Mucosa of descending colon (tissue), 3 donors: ENCODE results near the gene FAM200A. TPM values are rescaled to one million over a fixed set of nuclear protein-coding genes. Genes with fewer than 3 reads are reported as not detected.

Experiments
- ATAC-seq: fragments of 200-7000 bp; cut with Tn5 transposase; one replicate; pipeline ENCODE4 v1.9.1; 2020; ENCODE audit warnings: mild to moderate bottlenecking, moderate library complexity
- DNase-seq, 3 donors: peaks; one replicate each; pipeline ENCODE4 v3.0.0-alpha.2; 2020
- H3K36me3 ChIP-seq: fragments of 200-600 bp; one replicate; pipeline ENCODE4 v1.8.0; 2021; ENCODE audit warnings: low read depth, mild to moderate bottlenecking
- H3K4me1 ChIP-seq: fragments of 200-600 bp; one replicate; pipeline ENCODE4 v1.8.0; 2021; ENCODE audit warnings: low read depth, mild to moderate bottlenecking
- H3K4me3 ChIP-seq: fragments of 200-600 bp; one replicate; pipeline ENCODE4 v1.8.0; 2021; ENCODE audit warnings: mild to moderate bottlenecking
- H3K9me3 ChIP-seq: fragments of 200-600 bp; one replicate; pipeline ENCODE4 v1.8.0; 2021; ENCODE audit warnings: mild to moderate bottlenecking
- intact Hi-C, 2 donors: fragments of 100-400 bp; cut with DNase I in 1 of 2; cut with micrococcal nuclease in 1 of 2; formaldehyde crosslinking; loops; one replicate each; pipeline versions ENCODE4 v1.11.0 to v1.11.1; 2022; cut with DNase I, micrococcal nuclease
- long read RNA-seq, 2 donors: library from polyadenylated mRNA; unstranded; transcript quantifications; one replicate each; pipeline ENCODE4 v2.0.0, GENCODE V29; 2019 to 2021
- total RNA-seq, 3 donors: library from RNA; stranded (reverse); fragmentation: NEBNext Ultra II Directional in 2 of 3; extraction: Animal tissue kit (Norgen Biotek cat#: 25700) in 2 of 3; gene quantifications; one replicate each; pipeline versions ENCODE4 v1.2.1 to v1.2.4, GENCODE V29; 2021 to 2023
- TF ChIP-seq, protein P1 (sequence below): fragments of 200-600 bp; IDR thresholded peaks from one replicate; pipeline ENCODE4 v1.8.0; 2022; ENCODE audit warnings: antibody characterized with exemption, mild to moderate bottlenecking
- donor health status: DM: no; HTN: no; CAD: no; lungs with moderate emphysema.
- donor health status: DM: no; HTN: no; CAD: no.
- donor health status: DM: no; HTN: yes; CAD: no.

Gene FAM200A
- total RNA-seq, result 1 to 10 TPM; 3.8 to 5.6 (median 5.1) TPM
- long read RNA-seq, donor 1, transcript FAM200A-202 (2 exons, 2,480 nt), result major isoform, 5 of 10 reads
- long read RNA-seq, donor 1, partial matches to known transcripts, result 0 of 10 reads
- long read RNA-seq, donor 1, other reads (novel, unspliced or antisense), result 5 of 10 reads
- long read RNA-seq, donor 2, partial matches to known transcripts, result 0 of 9 reads
- long read RNA-seq, donor 2, other reads (novel, unspliced or antisense), result 6 of 9 reads

DNA sequence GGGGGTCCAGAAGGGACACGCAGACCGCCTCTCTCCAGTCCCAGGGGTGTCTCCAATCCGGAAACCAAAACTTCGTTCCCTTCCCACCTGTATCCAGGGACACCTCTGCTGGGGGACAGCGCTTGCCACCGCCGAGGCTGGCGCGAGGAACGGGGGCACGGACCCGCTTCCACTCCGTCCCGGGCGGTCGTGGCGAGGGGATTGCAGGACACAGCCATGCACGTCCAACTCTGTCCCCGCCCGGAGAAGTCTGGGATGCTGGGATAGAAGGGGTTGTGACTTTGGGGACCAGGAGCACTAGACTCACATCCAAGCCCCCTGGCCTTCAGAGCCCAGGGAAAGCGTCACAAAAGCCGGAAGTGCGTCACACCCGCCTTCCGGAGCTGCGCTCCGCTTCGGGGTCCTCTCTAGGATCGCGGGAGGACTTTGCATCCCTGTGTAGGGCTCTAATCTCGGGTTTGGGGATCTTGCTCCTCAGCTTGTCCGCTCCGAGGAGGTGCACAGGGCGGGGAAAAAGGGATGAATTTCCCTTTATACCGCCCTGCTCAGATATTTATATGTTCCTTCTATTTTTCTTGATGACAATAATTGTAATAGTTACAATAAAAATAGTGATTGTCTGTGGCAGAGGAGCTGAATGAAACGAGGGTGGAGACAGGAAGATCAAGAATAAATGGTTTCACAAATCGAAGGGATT lies at the start of gene FAM200A:
Gene FAM200A (minus strand): TSS at position 348 of the 697 bp plus-strand sequence. CDS start 3,707 bp downstream, outside the sequence.
- H3K4me3 ChIP-seq, result peak within 1 kb of the TSS; percentile 84
- no peaks in the 10 kb centered on the region for H3K9me3 ChIP-seq
- DNase-seq (peak; percentile 91 to 94 (median 93)), ATAC-seq (peak; percentile 100)
- H3K36me3 ChIP-seq, result no peaks in the 10 kb centered on the region
- intact Hi-C loops, result no loop called here
- TF ChIP-seq, protein P1, sequence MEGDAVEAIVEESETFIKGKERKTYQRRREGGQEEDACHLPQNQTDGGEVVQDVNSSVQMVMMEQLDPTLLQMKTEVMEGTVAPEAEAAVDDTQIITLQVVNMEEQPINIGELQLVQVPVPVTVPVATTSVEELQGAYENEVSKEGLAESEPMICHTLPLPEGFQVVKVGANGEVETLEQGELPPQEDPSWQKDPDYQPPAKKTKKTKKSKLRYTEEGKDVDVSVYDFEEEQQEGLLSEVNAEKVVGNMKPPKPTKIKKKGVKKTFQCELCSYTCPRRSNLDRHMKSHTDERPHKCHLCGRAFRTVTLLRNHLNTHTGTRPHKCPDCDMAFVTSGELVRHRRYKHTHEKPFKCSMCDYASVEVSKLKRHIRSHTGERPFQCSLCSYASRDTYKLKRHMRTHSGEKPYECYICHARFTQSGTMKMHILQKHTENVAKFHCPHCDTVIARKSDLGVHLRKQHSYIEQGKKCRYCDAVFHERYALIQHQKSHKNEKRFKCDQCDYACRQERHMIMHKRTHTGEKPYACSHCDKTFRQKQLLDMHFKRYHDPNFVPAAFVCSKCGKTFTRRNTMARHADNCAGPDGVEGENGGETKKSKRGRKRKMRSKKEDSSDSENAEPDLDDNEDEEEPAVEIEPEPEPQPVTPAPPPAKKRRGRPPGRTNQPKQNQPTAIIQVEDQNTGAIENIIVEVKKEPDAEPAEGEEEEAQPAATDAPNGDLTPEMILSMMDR, result no peak
- peaks cover 11% of the 10 kb centered on the region for H3K4me1 ChIP-seq

DNA sequence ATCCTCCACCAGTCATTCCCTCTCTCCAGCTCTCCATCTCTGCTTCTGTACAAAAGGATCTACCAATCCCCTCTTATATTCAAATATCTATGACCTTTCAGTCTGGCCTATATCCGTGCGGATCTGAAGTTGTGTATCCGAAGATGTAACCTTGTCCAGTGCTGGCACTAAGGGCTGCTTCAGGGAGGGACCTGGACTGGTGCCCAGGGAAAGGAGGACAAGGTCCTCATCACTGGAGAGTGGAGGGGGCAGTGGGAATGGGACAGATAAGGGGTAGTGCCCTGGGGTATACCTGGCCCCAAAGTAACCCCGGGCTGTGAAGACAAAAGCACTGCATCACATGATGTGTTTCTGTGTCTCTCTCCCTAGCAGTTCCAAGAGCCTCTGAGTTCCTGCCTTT lies 47.9 kb upstream of the FAM200A start:
- DNase-seq (no peak), ATAC-seq (no peak)
- Histone ChIP-seq H3K4me3 (no peak overlapping the region), H3K4me1 (no peaks in the 10 kb centered on the region), H3K9me3 (no peaks in the 10 kb centered on the region), H3K36me3 (no peaks in the 10 kb centered on the region)
- intact Hi-C loops, result no loop called here
- TF ChIP-seq, protein P1, result no peak

DNA sequence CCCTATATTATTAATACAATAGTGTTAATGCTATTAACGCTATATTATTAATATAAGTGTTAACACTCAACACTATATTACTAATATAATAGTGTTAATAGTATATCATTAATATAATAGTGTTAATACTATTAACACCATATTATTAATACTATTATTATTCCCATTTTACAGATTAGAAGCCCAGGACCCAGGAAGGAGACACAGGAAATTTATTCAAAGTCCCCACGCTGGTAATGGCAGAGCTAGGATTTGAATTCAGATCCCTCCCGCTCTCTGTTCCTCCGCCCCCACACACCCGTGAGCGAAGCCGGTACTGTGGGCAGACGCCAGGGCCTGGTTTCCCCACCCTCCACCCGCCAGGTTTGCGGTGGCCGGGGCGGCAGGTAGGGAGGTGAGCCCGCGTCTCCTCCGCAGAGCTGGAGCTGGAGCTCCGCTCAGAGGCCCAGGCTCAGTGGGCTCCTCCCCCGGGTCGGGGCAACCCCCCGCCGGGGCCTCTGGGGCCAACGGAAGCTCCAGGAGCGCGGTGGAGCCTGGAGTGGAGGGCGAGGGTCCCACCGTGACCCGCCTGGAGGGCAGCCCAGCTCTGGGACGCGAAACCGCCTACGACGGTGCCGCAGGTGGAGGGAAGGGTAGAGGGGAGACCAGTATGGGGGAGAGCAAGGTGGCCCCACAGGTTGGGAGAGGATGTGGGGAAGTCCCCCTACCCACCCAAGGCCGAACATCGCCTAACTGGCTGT lies 46.0 kb upstream of the FAM200A start, which contains the start of gene TMEM225B:
Gene TMEM225B (plus strand): TSS at position 506 of the 740 bp plus-strand sequence. CDS start 6,122 bp downstream, outside the sequence.
- ATAC-seq (no peak), DNase-seq (no peak)
- Histone ChIP-seq H3K4me1 (no peaks in the 10 kb centered on the region), H3K9me3 (no peaks in the 10 kb centered on the region), H3K36me3 (no peaks in the 10 kb centered on the region), H3K4me3 (no peak within 1 kb of the TSS)
- intact Hi-C loops, result no loop called here
- TF ChIP-seq, protein P1, result no peak

DNA sequence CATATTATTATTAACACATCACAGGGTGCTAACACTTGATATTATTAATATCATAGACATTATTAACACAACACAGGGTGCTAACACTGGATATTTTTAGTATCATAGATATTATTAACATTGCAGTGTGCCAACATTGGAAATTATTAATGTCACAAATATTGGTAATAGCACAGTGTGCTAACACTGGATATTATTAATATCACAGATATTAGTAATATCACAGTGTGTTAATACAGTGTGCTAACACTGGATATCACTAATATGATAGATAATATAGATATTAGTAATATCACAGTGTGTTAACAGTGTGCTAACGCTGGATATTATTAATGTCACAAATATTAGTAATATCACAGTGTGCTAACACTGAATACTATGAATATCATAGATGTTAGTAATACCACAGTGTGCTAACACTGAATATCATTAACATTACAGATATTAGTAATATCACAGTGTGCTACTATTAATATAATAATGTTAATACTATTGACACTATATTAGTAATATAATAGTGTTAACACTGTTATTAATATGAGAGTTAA lies 44.6 kb upstream of the FAM200A start:
- TF ChIP-seq, protein P1, result no peak

DNA sequence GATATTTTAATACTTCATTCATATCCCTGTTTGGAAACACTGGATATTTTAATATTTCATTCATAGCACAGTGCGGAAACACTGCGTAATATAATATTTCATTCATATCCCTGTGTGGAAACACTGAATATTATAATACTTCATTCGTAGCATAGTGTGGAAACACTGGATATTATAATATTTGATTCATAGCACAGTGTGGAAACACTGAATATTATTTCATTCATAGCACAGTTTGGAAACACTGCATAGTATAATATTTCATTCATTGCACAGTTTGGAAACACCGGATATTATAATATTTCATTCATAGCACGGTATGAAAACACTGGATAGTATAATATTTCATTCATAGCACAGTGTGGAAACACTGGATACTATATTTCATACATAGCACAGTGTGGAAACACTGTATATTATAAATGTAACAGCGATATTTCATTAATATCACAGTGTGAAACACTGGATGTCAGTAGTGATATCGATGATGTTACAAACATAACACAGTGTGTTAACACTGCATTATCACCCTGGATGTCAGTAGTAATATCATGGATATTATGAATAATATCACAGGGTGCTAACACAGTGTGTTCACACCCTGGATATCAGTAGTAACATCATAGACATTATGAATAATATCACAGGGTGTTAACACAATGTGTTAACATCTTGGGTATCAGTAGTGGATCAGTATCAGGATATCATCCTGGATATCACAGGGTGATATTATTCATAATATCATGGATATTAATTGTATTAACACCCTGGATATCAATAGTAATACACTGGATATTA lies 43.2 kb upstream of the FAM200A start:
- Histone ChIP-seq H3K4me1 (no peaks in the 10 kb centered on the region), H3K9me3 (no peaks in the 10 kb centered on the region), H3K36me3 (no peaks in the 10 kb centered on the region), H3K4me3 (no peak overlapping the region)
- intact Hi-C loops, result no loop called here
- DNase-seq, result no peak
- no peak for ATAC-seq
- TF ChIP-seq, protein P1, result no peak

More for the DNA sequence above, 44.6 kb upstream of the FAM200A start:
- Histone ChIP-seq H3K9me3 (no peaks in the 10 kb centered on the region), H3K4me1 (no peaks in the 10 kb centered on the region), H3K4me3 (no peak overlapping the region), H3K36me3 (no peaks in the 10 kb centered on the region)
- ATAC-seq (no peak), DNase-seq (no peak)
- intact Hi-C loops, result no loop called here
